ENCODE results near the gene LRRC74A. TPM values are rescaled to one million over a fixed set of nuclear protein-coding genes. Genes with fewer than 3 reads are reported as not detected.

The LRRC74A gene
- total and polyA plus RNA-seq, 9 of the 15 experiments (the other 6 are each of a cell fraction or from before 2014, with no cell fraction given): not detected

- no peak for TF ChIP-seq ASH1L (IDR thresholded peaks at IDR 0.05; ENCODE audit: borderline replicate concordance, low read depth, partially characterized antibody)
These were observed 30.6 kb downstream of the LRRC74A start (continued) for GRCh38 chr14:76856769-76857168.

GRCh38 chr14:76861574-76862255 is 35.5 kb downstream of the LRRC74A start:
- H3K9me3 ChIP-seq (replicated peaks; ENCODE audit: control insufficient read depth, insufficient read depth, low read depth, low read length): no peaks in the 10 kb centered on the region
- H3K9ac ChIP-seq (ENCODE audit: insufficient read depth in 1 of 2, low read depth in 2 of 2, low read length in 2 of 2): no peak overlapping the region
- peaks cover 14 to 55% of the 10 kb centered on the region in 2 experiments; a peak in 4 of 5 replicates for H3K27me3 ChIP-seq (ENCODE audit: control insufficient read depth in 2 of 2, insufficient read depth in 2 of 2, low read length in 2 of 2)
- CTCF ChIA-PET (ENCODE audit: low intra/inter-chr PET ratio): no interaction called here
- in situ Hi-C loops (cut with MboI): loop anchor here (10.0 kb wide), 1 partner anchor 147 kb away; no protein-coding TSS in a partner anchor
- no peaks in the 10 kb centered on the region for H3K36me3 ChIP-seq (ENCODE audit: control insufficient read depth, insufficient read depth, low read length)
- no peaks in the 10 kb centered on the region for H3K9me1 ChIP-seq (ENCODE audit: control insufficient read depth, insufficient read depth, low read length)
- 3% methylated on average over 8 of the region's 10 CpGs for WGBS (ENCODE audit: insufficient coverage, low coverage, missing lambda C conversion rate)
- no peak overlapping the region for H3K4me2 ChIP-seq (ENCODE audit: insufficient read depth, low read length)
- FAIRE-seq (no peak), DNase-seq (ENCODE audit: extremely low read depth in 1 of 4, low spot score in 3 of 4) (no peak), ATAC-seq (no peak)
- POLR2A ChIA-PET: no interaction called here
- H3K27ac ChIP-seq (ENCODE audit: extremely low read depth, low read depth, low read length): no peak overlapping the region
- no peaks in the 10 kb centered on the region for H3K79me2 ChIP-seq (ENCODE audit: control insufficient read depth, insufficient read depth, low read length)
- H2AFZ ChIP-seq (ENCODE audit: low read depth, low read length): no peak overlapping the region
- H3K4me3 ChIP-seq: no peak overlapping the region
- no peaks in the 10 kb centered on the region for H3K4me1 ChIP-seq (replicated peaks in 1 of 2; ENCODE audit: control insufficient read depth in 2 of 2, insufficient read depth in 2 of 2, low read length in 2 of 2)
- intact Hi-C loops (cut with micrococcal nuclease): no loop called here
- H4K20me1 ChIP-seq (replicated peaks; ENCODE audit: control insufficient read depth, insufficient read depth, low read length): no peaks in the 10 kb centered on the region
- no TSS peak for BruUV-seq (replicated peaks)
- TF ChIP-seq HEY1 (CRISPR knock-in tag; IDR thresholded peaks at IDR 0.05; ENCODE audit: borderline replicate concordance) (no peak), CXXC5 (CRISPR knock-in tag; IDR thresholded peaks at IDR 0.05) (no peak), NKRF (IDR thresholded peaks at IDR 0.05; ENCODE audit: borderline replicate concordance) (no peak), IRF9 (tag; IDR thresholded peaks at IDR 0.05) (no peak), CBFA2T2 (conservative IDR thresholded peaks at IDR 0.05) (no peak)

Data from K562 (cell line).